ENCODE data around the gene LRRC15. TPM values are rescaled to one million over a fixed set of nuclear protein-coding genes. Genes with fewer than 3 reads are reported as not detected.

LRRC15 gene
- total RNA-seq, 1 experiment from 2014 or later = 0.28 TPM

- no peak overlapping the region for H3K4me3 ChIP-seq (ENCODE audit: low read depth in 2 of 2, low read length in 2 of 2)
Measured at GRCh38 chr3:194395778-194396538, 26.4 kb upstream of the LRRC15 start.

GRCh38 chr3:194395212-194395611, 25.7 kb upstream of the LRRC15 start:
- DNase-seq (ENCODE audit: low read depth, low spot score) (no peak), ATAC-seq (no peak)
- no peak overlapping the region for H3K27ac ChIP-seq (ENCODE audit: low read length)
- ChIA-PET POLR2A (no interaction called here), CTCF (no interaction called here)
- H3K4me3 ChIP-seq (ENCODE audit: low read depth in 2 of 2, low read length in 2 of 2) = no peak overlapping the region
- no peaks in the 10 kb centered on the region; the same call in 1 of the 2 replicates for H3K9me3 ChIP-seq (ENCODE audit: control insufficient read depth, insufficient read depth, low read depth, low read length)
- in situ Hi-C loops (cut with HindIII; ENCODE audit: low pct_unique_long_range_greater_than_20kb, low sequenced_read_pairs) = no loop called here
- TF ChIP-seq SIN3A (IDR thresholded peaks at IDR 0.05; ENCODE audit: borderline replicate concordance, insufficient read depth, low read depth, low read length) = no peak
- TF ChIP-seq POLR2AphosphoS5 (IDR thresholded peaks at IDR 0.05; ENCODE audit: low read depth, low read length) = no peak
- TF ChIP-seq CTCF (IDR thresholded peaks at IDR 0.05) = no peak
- no peak for TF ChIP-seq TCF7L2 (IDR thresholded peaks at IDR 0.05; ENCODE audit: low read depth, low read length)
- no peak for TF ChIP-seq REST (IDR thresholded peaks at IDR 0.05; ENCODE audit: insufficient read depth in 1 of 2, low read depth in 2 of 2, low read length in 1 of 2)
- H3K4me1 ChIP-seq (ENCODE audit: control insufficient read depth, insufficient read depth, low read length) = no peaks in the 10 kb centered on the region
- no TSS peak for BruUV-seq (replicated peaks)
- H3K36me3 ChIP-seq (ENCODE audit: control insufficient read depth, insufficient read depth, low read length) = no peaks in the 10 kb centered on the region
- intact Hi-C loops (cut with micrococcal nuclease; ENCODE audit: unreplicated experiment) = no loop called here
- no peaks in the 10 kb centered on the region; the same call in 1 of the 2 replicates for H3K27me3 ChIP-seq (ENCODE audit: control insufficient read depth, insufficient read depth, low read length)

More at GRCh38 chr3:194395778-194396538, 26.4 kb upstream of the LRRC15 start:
- ChIA-PET CTCF (no interaction called here), POLR2A (interaction anchor here (0.7 kb wide), 1 partner anchor 56 kb away, joined by 8 read pairs; no protein-coding TSS in a partner anchor)
- no peak for ATAC-seq
- DNase-seq (ENCODE audit: low read depth, low spot score) = no peak
- H3K36me3 ChIP-seq (ENCODE audit: control insufficient read depth, insufficient read depth, low read length) = no peaks in the 10 kb centered on the region
- no peaks in the 10 kb centered on the region; the same call in 1 of the 2 replicates for H3K9me3 ChIP-seq (ENCODE audit: control insufficient read depth, insufficient read depth, low read depth, low read length)
- no peaks in the 10 kb centered on the region; the same call in 1 of the 2 replicates for H3K27me3 ChIP-seq (ENCODE audit: control insufficient read depth, insufficient read depth, low read length)
- H3K27ac ChIP-seq (ENCODE audit: low read length) = no peak overlapping the region
- no TSS peak for BruUV-seq (replicated peaks)
- TF ChIP-seq CTCF (IDR thresholded peaks at IDR 0.05) = no peak
- TF ChIP-seq TCF7L2 (IDR thresholded peaks at IDR 0.05; ENCODE audit: low read depth, low read length) = no peak
- TF ChIP-seq POLR2AphosphoS5 (IDR thresholded peaks at IDR 0.05; ENCODE audit: low read depth, low read length) = no peak
- no peak for TF ChIP-seq SIN3A (IDR thresholded peaks at IDR 0.05; ENCODE audit: borderline replicate concordance, insufficient read depth, low read depth, low read length)
- TF ChIP-seq REST (IDR thresholded peaks at IDR 0.05; ENCODE audit: insufficient read depth in 1 of 2, low read depth in 2 of 2, low read length in 1 of 2) = no peak
- intact Hi-C loops (cut with micrococcal nuclease; ENCODE audit: unreplicated experiment) = no loop called here
- in situ Hi-C loops (cut with HindIII; ENCODE audit: low pct_unique_long_range_greater_than_20kb, low sequenced_read_pairs) = no loop called here
- H3K4me1 ChIP-seq (ENCODE audit: control insufficient read depth, insufficient read depth, low read length) = no peaks in the 10 kb centered on the region
